Small intestine (tissue), 7 donors: ENCODE measurements around the gene ZNF277. TPM values are rescaled to one million over a fixed set of nuclear protein-coding genes. Genes with fewer than 3 reads are reported as not detected.
A peak's percentile ranks its signal among the peaks of the same experiment; 100 is the strongest.

ENCODE experiments used
- DNase-seq, 2 donors: peaks; one replicate each; pipeline versions ENCODE4 v3.0.0 to v3.0.0-alpha.2; 2013
- FAIRE-seq: peaks from 2 replicates; lab custom pipeline; 2012; peaks lifted over from hg19 to GRCh38; lab: Jason Lieb, UNC
- H3K27ac ChIP-seq, 3 donors: one replicate each; pipeline ENCODE4 v1.5.1; 2013; ENCODE audit warnings: low read length in 2 of 3, mild to moderate bottlenecking in 2 of 3, control low read depth in 1 of 3, inconsistent platforms in 1 of 3, low read depth in 1 of 3, moderate library complexity in 1 of 3
- H3K27me3 ChIP-seq, 3 donors: one replicate each; pipeline ENCODE4 v1.6.1; 2013; ENCODE audit warnings: low read length in 3 of 3, inconsistent platforms in 1 of 3; ENCODE audit not compliant: control insufficient read depth in 3 of 3, insufficient read depth in 3 of 3
- H3K36me3 ChIP-seq, 3 donors: one replicate each; pipeline ENCODE4 v1.6.1; 2013; ENCODE audit warnings: low read length in 3 of 3, inconsistent platforms in 1 of 3, low read depth in 1 of 3, mild to moderate bottlenecking in 1 of 3, moderate library complexity in 1 of 3; ENCODE audit not compliant: control insufficient read depth in 3 of 3, insufficient read depth in 2 of 3
- H3K4me1 ChIP-seq, 3 donors: one replicate each; pipeline ENCODE4 v1.6.1; 2013; ENCODE audit warnings: low read length in 2 of 3, inconsistent platforms in 1 of 3, low read depth in 1 of 3, mild to moderate bottlenecking in 1 of 3, moderate library complexity in 1 of 3; ENCODE audit not compliant: control insufficient read depth in 3 of 3, insufficient read depth in 2 of 3
- H3K4me3 ChIP-seq, 3 donors: one replicate each; pipeline ENCODE4 v1.5.1; 2013; ENCODE audit warnings: low read length in 3 of 3, control low read depth in 1 of 3, inconsistent platforms in 1 of 3, low read depth in 1 of 3, mild to moderate bottlenecking in 1 of 3, moderate library complexity in 1 of 3
- H3K9me3 ChIP-seq, 2 donors: one replicate each; pipeline ENCODE4 v1.6.1; 2013; ENCODE audit warnings: low read depth in 1 of 2, low read length in 1 of 2; ENCODE audit not compliant: control insufficient read depth in 2 of 2, insufficient read depth in 1 of 2
- WGBS, 3 donors: extraction: QIAGEN DNeasy Blood & Tissue Kit; methylation state at CpG; one replicate each; pipeline ENCODE4 v1.1.7; 2013; 5-methylcytosine and 5-hydroxymethylcytosine counted together
- polyA plus RNA-seq, 4 donors: library from polyadenylated mRNA; stranded (reverse) in 3 of 4; unstranded in 1 of 4; fragments of 200-250 nt in 3 of 4; fragments of 120-200 nt in 1 of 4; gene quantifications; one replicate each; pipeline versions ENCODE4 v1.2.1 to v1.2.3, GENCODE V29; 2013
- donor health status: healthy with polysubstance abuse.
- donor health status: control.
- donor health status: control.
- donor health status: Bipolar disorder and iron deficiency.
- donor health status: healthy.

The ZNF277 gene
- polyA plus RNA-seq, 4 donors = 15.8 to 27.2 (median 24.9) TPM

DNA sequence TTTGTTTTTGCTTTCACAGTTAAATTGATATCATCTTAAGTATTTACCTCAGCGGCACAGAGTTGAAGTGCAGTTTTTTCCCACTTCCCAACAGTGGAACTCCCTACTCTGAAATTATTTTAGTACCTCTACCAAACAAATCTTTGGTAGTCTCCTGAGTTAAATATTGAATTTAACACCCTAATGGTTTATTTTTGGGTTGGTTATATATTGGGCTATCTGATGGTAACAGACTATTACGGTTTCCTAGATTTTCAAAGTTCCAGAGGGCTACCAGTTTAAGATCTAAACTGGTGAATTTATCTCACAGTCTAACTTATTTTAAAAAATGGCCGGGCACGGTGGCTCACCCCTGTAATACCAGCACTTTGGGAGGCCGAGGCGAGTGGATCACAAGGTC is 1.3 kb downstream of the ZNF277 start:
- Histone ChIP-seq H3K4me3 (peak overlapping the region in 1 of 3 donors; percentile 83), H3K27ac (no peak overlapping the region), H3K9me3 (no peaks in the 10 kb centered on the region), H3K36me3 (no peaks in the 10 kb centered on the region), H3K27me3 (peaks cover 0 to 17% (median 2%) of the 10 kb centered on the region in 3 donors), H3K4me1 (peaks cover 0 to 12% (median 7%) of the 10 kb centered on the region in 3 donors)
- FAIRE-seq (no peak), DNase-seq (no peak)
- 85 to 94% (median 91%) methylated on average over 6 of the region's 6 CpGs for WGBS, 3 donors

GRCh38 chr7:112211348-112211907 is 4.9 kb downstream of the ZNF277 start:
- H3K27me3 ChIP-seq = no peaks in the 10 kb centered on the region
- no peaks in the 10 kb centered on the region for H3K36me3 ChIP-seq
- peaks cover 0 to 10% (median 3%) of the 10 kb centered on the region in 3 donors for H3K4me1 ChIP-seq
- H3K4me3 ChIP-seq = no peak overlapping the region
- DNase-seq (peak; percentile 36 to 46), FAIRE-seq (no peak)
- WGBS, 3 donors = 10 to 31% (median 19%) methylated on average over 1 of the region's 1 CpG
- no peak overlapping the region for H3K27ac ChIP-seq
- no peaks in the 10 kb centered on the region for H3K9me3 ChIP-seq

GRCh38 chr7:112212571-112212970 is 6.1 kb downstream of the ZNF277 start:
- no peaks in the 10 kb centered on the region for H3K36me3 ChIP-seq
- no peak overlapping the region for H3K4me3 ChIP-seq
- no peaks in the 10 kb centered on the region for H3K27me3 ChIP-seq
- DNase-seq (no peak), FAIRE-seq (no peak)
- no peak overlapping the region for H3K27ac ChIP-seq
- H3K4me1 ChIP-seq = peaks cover 0 to 7% (median 3%) of the 10 kb centered on the region in 3 donors
- no peaks in the 10 kb centered on the region for H3K9me3 ChIP-seq
- 94 to 98% (median 96%) methylated on average over 2 of the region's 2 CpGs for WGBS, 3 donors

DNA sequence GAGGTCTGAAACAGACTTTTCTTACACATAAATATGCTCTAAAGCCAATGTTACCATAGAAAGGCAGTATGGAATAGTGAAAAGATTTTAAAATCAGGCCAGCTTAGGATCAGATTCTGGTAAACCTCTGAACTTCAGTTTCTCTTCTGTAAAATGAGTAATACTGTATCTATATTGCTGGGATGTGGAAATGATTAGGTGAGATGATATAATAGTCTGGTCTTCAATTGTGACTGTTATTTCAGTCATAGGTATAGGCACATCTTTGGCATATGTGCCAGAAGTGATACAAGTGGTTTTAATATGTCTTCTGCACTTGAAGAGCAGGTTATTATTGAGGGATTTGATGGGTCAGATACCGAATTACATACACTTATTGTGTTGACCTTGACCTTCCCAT is 7.2 kb downstream of the ZNF277 start:
- Histone ChIP-seq H3K36me3 (no peaks in the 10 kb centered on the region), H3K27me3 (no peaks in the 10 kb centered on the region), H3K9me3 (no peaks in the 10 kb centered on the region), H3K4me1 (peaks cover 0 to 7% (median 3%) of the 10 kb centered on the region in 3 donors), H3K4me3 (no peak overlapping the region), H3K27ac (no peak overlapping the region)
- 79 to 90% (median 87%) methylated on average over 1 of the region's 1 CpG for WGBS, 3 donors
- no peak for FAIRE-seq
- DNase-seq = no peak

GRCh38 chr7:112214268-112214667 is 7.8 kb downstream of the ZNF277 start:
- no peak overlapping the region for H3K27ac ChIP-seq
- no peaks in the 10 kb centered on the region for H3K9me3 ChIP-seq
- no peak for DNase-seq
- H3K4me3 ChIP-seq = no peak overlapping the region
- peaks cover 0 to 7% (median 3%) of the 10 kb centered on the region in 3 donors for H3K4me1 ChIP-seq
- H3K36me3 ChIP-seq = no peaks in the 10 kb centered on the region
- H3K27me3 ChIP-seq = no peaks in the 10 kb centered on the region
- FAIRE-seq = no peak

- no peak for FAIRE-seq
- H3K9me3 ChIP-seq = no peaks in the 10 kb centered on the region
- no peak overlapping the region for H3K4me3 ChIP-seq
- 61 to 85% (median 84%) methylated on average over 2 of the region's 2 CpGs for WGBS, 3 donors
- H3K27me3 ChIP-seq = no peaks in the 10 kb centered on the region
- peaks cover 0 to 7% (median 3%) of the 10 kb centered on the region in 3 donors for H3K4me1 ChIP-seq
- no peak overlapping the region for H3K27ac ChIP-seq
- H3K36me3 ChIP-seq = no peaks in the 10 kb centered on the region
- DNase-seq = no peak
These were observed 8.4 kb downstream of the ZNF277 start for GRCh38 chr7:112214883-112215282.

DNA sequence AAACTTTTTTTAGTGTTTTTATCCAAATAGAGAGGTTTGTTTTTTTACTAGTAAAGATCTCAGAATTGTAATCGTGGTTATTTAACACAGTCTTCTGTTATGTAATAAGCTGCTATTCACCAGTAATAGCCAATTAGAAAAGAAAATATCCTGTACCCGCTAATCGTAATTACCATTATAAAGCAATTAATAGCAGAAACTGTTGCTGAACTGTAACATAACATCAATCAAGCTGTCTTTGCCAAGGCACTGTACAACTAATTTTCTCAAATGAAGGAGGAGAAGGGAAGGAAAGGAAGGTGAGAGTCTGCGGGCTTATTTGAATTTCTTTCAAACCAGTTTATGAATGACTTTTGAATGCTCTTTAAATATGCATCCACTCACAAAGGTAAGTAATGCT is 9.3 kb downstream of the ZNF277 start:
- no peaks in the 10 kb centered on the region for H3K27me3 ChIP-seq
- H3K27ac ChIP-seq = no peak overlapping the region
- no peak overlapping the region for H3K4me3 ChIP-seq
- peak in 1 of 2 donors; percentile 17 for DNase-seq
- no peaks in the 10 kb centered on the region for H3K36me3 ChIP-seq
- no peaks in the 10 kb centered on the region for H3K9me3 ChIP-seq
- peaks cover 0 to 7% (median 3%) of the 10 kb centered on the region in 3 donors for H3K4me1 ChIP-seq
- no peak for FAIRE-seq
- 25 to 66% (median 41%) methylated on average over 4 of the region's 4 CpGs for WGBS, 3 donors

- Histone ChIP-seq H3K4me3 (no peak overlapping the region), H3K27ac (no peak overlapping the region), H3K36me3 (no peaks in the 10 kb centered on the region), H3K4me1 (no peaks in the 10 kb centered on the region), H3K27me3 (no peaks in the 10 kb centered on the region), H3K9me3 (peaks cover 0 to 2% of the 10 kb centered on the region in 2 donors)
- DNase-seq (no peak), FAIRE-seq (no peak)
- WGBS, 3 donors = 91 to 93% (median 92%) methylated on average over 20 of the region's 20 CpGs
These were observed 14.5 kb downstream of the ZNF277 start for GRCh38 chr7:112220877-112221434.
